Activated CD4-positive, alpha-beta memory T cell treated with anti-CD3 and anti-CD28 coated beads for 36 hours (primary cell): ENCODE measurements around the gene XYLT1. TPM values are rescaled to one million over a fixed set of nuclear protein-coding genes. Genes with fewer than 3 reads are reported as not detected.

ENCODE experiments used
- CTCF ChIA-PET: fragments of 350-600 bp; sonication (Branson Sonifier 250); formaldehyde crosslinking; loops from one replicate; lab custom pipeline; 2021; ENCODE audit warnings: antibody characterized with exemption, inconsistent platforms; lab: Charles Lee
- POLR2A ChIA-PET: fragments of 350-600 bp; sonication (Branson Sonifier 250); formaldehyde crosslinking; loops from one replicate; lab custom pipeline; 2021; ENCODE audit warnings: antibody characterized with exemption; lab: Charles Lee
- DNase-seq: peaks from one replicate; pipeline ENCODE4 v3.0.0-alpha.2; 2020
- H3K27ac Mint-ChIP-seq: one replicate; pipeline ENCODE4 v1.8.0; 2021; ENCODE audit warnings: mixed read lengths
- H3K27me3 Mint-ChIP-seq: one replicate; pipeline ENCODE4 v1.8.0; 2021; ENCODE audit warnings: mixed read lengths
- H3K36me3 Mint-ChIP-seq: one replicate; pipeline ENCODE4 v1.8.0; 2021; ENCODE audit warnings: mixed read lengths
- H3K4me1 Mint-ChIP-seq: one replicate; pipeline ENCODE4 v1.8.0; 2021; ENCODE audit warnings: low read depth, mixed read lengths
- H3K4me3 Mint-ChIP-seq: one replicate; pipeline ENCODE4 v1.8.0; 2021; ENCODE audit warnings: mild to moderate bottlenecking, mixed read lengths
- H3K9me3 Mint-ChIP-seq: one replicate; pipeline ENCODE4 v1.8.0; 2021; ENCODE audit warnings: mixed read lengths
- intact Hi-C: fragments of 100-400 bp; cut with micrococcal nuclease; formaldehyde crosslinking; loops from one replicate; pipeline ENCODE4 v1.15.1; 2023
- total RNA-seq, 2 experiments: library from RNA; stranded (reverse); gene quantifications; one replicate each; pipeline ENCODE4 v1.2.3, GENCODE V29; 2021

XYLT1 gene
- total RNA-seq, 2 experiments from 2014 or later, result 6.2 to 6.8 TPM

- POLR2A ChIA-PET, result no interaction called here
- CTCF ChIA-PET, result no interaction called here
- Mint-ChIP-seq H3K27ac (no peak overlapping the region), H3K4me3 (no peak overlapping the region), H3K36me3 (no peaks in the 10 kb centered on the region), H3K27me3 (no peaks in the 10 kb centered on the region), H3K9me3 (no peaks in the 10 kb centered on the region), H3K4me1 (peaks cover 27% of the 10 kb centered on the region)
- intact Hi-C loops, result no loop called here
- DNase-seq, result no peak
These were observed 32.8 kb downstream of the XYLT1 start for GRCh38 chr16:17437981-17438380.

GRCh38 chr16:17437127-17437720 is 33.5 kb downstream of the XYLT1 start:
- intact Hi-C loops, result no loop called here
- H3K27ac Mint-ChIP-seq, result no peak overlapping the region
- no peaks in the 10 kb centered on the region for H3K36me3 Mint-ChIP-seq
- ChIA-PET POLR2A (interaction anchor here (1.2 kb wide), 1 partner anchor 14 kb away, joined by 4 read pairs; no protein-coding TSS in a partner anchor), CTCF (interaction anchor here (1.5 kb wide), 1 partner anchor 576 kb away, joined by 3 read pairs; no protein-coding TSS in a partner anchor)
- H3K27me3 Mint-ChIP-seq, result no peaks in the 10 kb centered on the region
- H3K9me3 Mint-ChIP-seq, result no peaks in the 10 kb centered on the region
- H3K4me1 Mint-ChIP-seq, result peaks cover 27% of the 10 kb centered on the region
- no peak overlapping the region for H3K4me3 Mint-ChIP-seq
- DNase-seq, result no peak

- H3K27me3 Mint-ChIP-seq, result no peaks in the 10 kb centered on the region
- CTCF ChIA-PET, result interaction anchor here (0.6 kb wide), 1 partner anchor 12 kb away, joined by 3 read pairs; no protein-coding TSS in a partner anchor
- no peak for DNase-seq
- H3K27ac Mint-ChIP-seq, result no peak overlapping the region
- POLR2A ChIA-PET, result no interaction called here
- peaks cover 23% of the 10 kb centered on the region for H3K4me1 Mint-ChIP-seq
- no peaks in the 10 kb centered on the region for H3K36me3 Mint-ChIP-seq
- intact Hi-C loops, result no loop called here
- no peak overlapping the region for H3K4me3 Mint-ChIP-seq
- no peaks in the 10 kb centered on the region for H3K9me3 Mint-ChIP-seq
These were observed 35.4 kb downstream of the XYLT1 start for GRCh38 chr16:17435318-17435717.

GRCh38 chr16:17433577-17434451 is 36.9 kb downstream of the XYLT1 start:
- Mint-ChIP-seq H3K9me3 (no peaks in the 10 kb centered on the region), H3K27me3 (no peaks in the 10 kb centered on the region), H3K4me3 (no peak overlapping the region), H3K4me1 (peaks cover 9% of the 10 kb centered on the region), H3K27ac (no peak overlapping the region), H3K36me3 (peaks cover 1% of the 10 kb centered on the region)
- POLR2A ChIA-PET, result no interaction called here
- no peak for DNase-seq
- intact Hi-C loops, result no loop called here
- CTCF ChIA-PET, result no interaction called here

GRCh38 chr16:17432901-17433576 is 37.7 kb downstream of the XYLT1 start:
- Mint-ChIP-seq H3K27me3 (no peaks in the 10 kb centered on the region), H3K36me3 (peaks cover 1% of the 10 kb centered on the region), H3K9me3 (no peaks in the 10 kb centered on the region), H3K27ac (no peak overlapping the region), H3K4me1 (peaks cover 2% of the 10 kb centered on the region), H3K4me3 (no peak overlapping the region)
- intact Hi-C loops, result no loop called here
- no peak for DNase-seq
- CTCF ChIA-PET, result no interaction called here
- POLR2A ChIA-PET, result no interaction called here

- no peak overlapping the region for H3K27ac Mint-ChIP-seq
- no peak for DNase-seq
- no peaks in the 10 kb centered on the region for H3K27me3 Mint-ChIP-seq
- H3K36me3 Mint-ChIP-seq, result peaks cover 1% of the 10 kb centered on the region
- H3K9me3 Mint-ChIP-seq, result no peaks in the 10 kb centered on the region
- ChIA-PET POLR2A (no interaction called here), CTCF (no interaction called here)
- no peaks in the 10 kb centered on the region for H3K4me1 Mint-ChIP-seq
- intact Hi-C loops, result no loop called here
- no peak overlapping the region for H3K4me3 Mint-ChIP-seq
These were observed 38.7 kb downstream of the XYLT1 start for GRCh38 chr16:17431968-17432625.

GRCh38 chr16:17431012-17431411 is 39.7 kb downstream of the XYLT1 start:
- Mint-ChIP-seq H3K4me3 (no peak overlapping the region), H3K27me3 (no peaks in the 10 kb centered on the region), H3K9me3 (no peaks in the 10 kb centered on the region), H3K36me3 (peaks cover 1% of the 10 kb centered on the region), H3K27ac (no peak overlapping the region), H3K4me1 (no peaks in the 10 kb centered on the region)
- DNase-seq, result no peak
- ChIA-PET CTCF (no interaction called here), POLR2A (no interaction called here)
- intact Hi-C loops, result no loop called here

- H3K4me3 Mint-ChIP-seq, result no peak overlapping the region
- H3K9me3 Mint-ChIP-seq, result no peaks in the 10 kb centered on the region
- no peaks in the 10 kb centered on the region for H3K27me3 Mint-ChIP-seq
- intact Hi-C loops, result no loop called here
- H3K4me1 Mint-ChIP-seq, result no peaks in the 10 kb centered on the region
- ChIA-PET POLR2A (no interaction called here), CTCF (interaction anchor here (1.1 kb wide), 1 partner anchor 25 kb away, joined by 3 read pairs; no protein-coding TSS in a partner anchor)
- no peak overlapping the region for H3K27ac Mint-ChIP-seq
- no peak for DNase-seq
- peaks cover 1% of the 10 kb centered on the region for H3K36me3 Mint-ChIP-seq
These were observed 44.3 kb downstream of the XYLT1 start for GRCh38 chr16:17426451-17426850.

GRCh38 chr16:17424771-17425170 is 46.0 kb downstream of the XYLT1 start:
- intact Hi-C loops, result no loop called here
- DNase-seq, result no peak
- Mint-ChIP-seq H3K27ac (no peak overlapping the region), H3K9me3 (no peaks in the 10 kb centered on the region), H3K4me3 (no peak overlapping the region), H3K36me3 (peaks cover 1% of the 10 kb centered on the region), H3K27me3 (no peaks in the 10 kb centered on the region), H3K4me1 (no peaks in the 10 kb centered on the region)
- POLR2A ChIA-PET, result no interaction called here
- CTCF ChIA-PET, result no interaction called here

- Mint-ChIP-seq H3K27me3 (no peaks in the 10 kb centered on the region), H3K4me1 (no peaks in the 10 kb centered on the region), H3K36me3 (no peaks in the 10 kb centered on the region), H3K9me3 (no peaks in the 10 kb centered on the region), H3K27ac (no peak overlapping the region), H3K4me3 (no peak overlapping the region)
- intact Hi-C loops, result no loop called here
- POLR2A ChIA-PET, result no interaction called here
- no peak for DNase-seq
- CTCF ChIA-PET, result interaction anchor here (0.5 kb wide), 1 partner anchor 12 kb away, joined by 3 read pairs; no protein-coding TSS in a partner anchor
These were observed 47.5 kb downstream of the XYLT1 start for GRCh38 chr16:17423221-17423620.

- peaks cover 4% of the 10 kb centered on the region for H3K9me3 Mint-ChIP-seq
- peaks cover 20% of the 10 kb centered on the region for H3K4me1 Mint-ChIP-seq
- H3K36me3 Mint-ChIP-seq, result peaks cover 3% of the 10 kb centered on the region
- H3K27me3 Mint-ChIP-seq, result no peaks in the 10 kb centered on the region
- no peak overlapping the region for H3K4me3 Mint-ChIP-seq
- no peak for DNase-seq
- ChIA-PET POLR2A (no interaction called here), CTCF (interaction anchor here (0.8 kb wide), 1 partner anchor 15 kb away, joined by 3 read pairs; no protein-coding TSS in a partner anchor)
- H3K27ac Mint-ChIP-seq, result no peak overlapping the region
- intact Hi-C loops, result no loop called here
These were observed 49.9 kb downstream of the XYLT1 start for GRCh38 chr16:17420816-17421215.
